Stimulated activated CD8-positive, alpha-beta memory T cell treated with anti-CD3 and anti-CD28 coated beads, Interleukin-7, amount 100 ng/mL, for 48 hours (primary cell): ENCODE results near the gene DLG2.

Source experiments
- DNase-seq, 2 donors: peaks; one replicate each; pipeline ENCODE4 v3.0.0-alpha.2; 2020; ENCODE audit warnings: low read depth in 1 of 2; ENCODE audit errors: extremely low read depth in 1 of 2

Gene DLG2

DNA sequence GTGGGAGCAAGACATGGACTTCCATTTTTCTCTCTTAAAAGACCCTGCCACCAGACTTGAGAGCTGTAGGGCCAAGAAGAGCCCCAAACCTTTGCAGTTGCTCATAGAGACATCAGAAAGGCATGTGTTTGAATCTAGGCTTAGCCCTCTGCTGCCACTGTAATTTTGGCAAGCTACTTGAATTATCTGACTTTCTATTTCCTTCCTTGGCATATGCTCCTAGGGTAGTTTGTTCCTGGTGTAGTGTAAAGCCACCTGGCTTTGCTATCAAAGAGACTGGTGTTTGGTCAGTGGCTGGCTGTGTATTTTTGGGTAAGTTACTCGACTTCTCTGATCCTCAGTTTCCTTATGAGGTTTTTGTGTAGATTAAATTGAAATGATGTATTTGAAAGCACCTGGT, 2088.9 kb downstream of the DLG2 start:
- no peak for DNase-seq

DNA sequence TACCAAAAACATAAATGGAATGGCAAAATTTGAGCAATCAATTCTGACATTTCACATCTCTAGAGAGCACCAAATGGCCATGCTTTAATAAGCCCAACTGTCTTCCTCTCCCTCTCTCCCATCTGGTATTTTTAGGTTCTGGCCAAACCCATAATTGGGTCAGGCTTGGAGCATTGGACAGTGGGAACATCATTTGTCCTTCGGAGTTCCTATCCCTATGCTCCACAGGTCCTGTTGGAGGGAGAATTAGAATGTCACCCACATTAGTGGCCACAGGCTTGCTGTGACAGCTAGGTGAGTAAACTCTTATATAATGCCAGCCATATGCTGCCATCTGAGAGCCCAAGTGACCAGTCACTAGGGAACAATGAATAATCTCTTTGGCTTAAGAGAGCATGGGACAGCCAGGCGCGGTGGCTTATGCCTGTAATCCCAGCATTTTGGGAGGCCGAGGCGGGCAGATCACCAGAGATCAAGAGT, 2090.0 kb downstream of the DLG2 start:
- DNase-seq: no peak

- DNase-seq: no peak
These were observed 2094.0 kb downstream of the DLG2 start for GRCh38 chr11:83533166-83533565.

GRCh38 chr11:83528877-83529276, 2098.3 kb downstream of the DLG2 start:
- DNase-seq: no peak

- no peak for DNase-seq
These were observed 2098.9 kb downstream of the DLG2 start for GRCh38 chr11:83528225-83528624.

DNA sequence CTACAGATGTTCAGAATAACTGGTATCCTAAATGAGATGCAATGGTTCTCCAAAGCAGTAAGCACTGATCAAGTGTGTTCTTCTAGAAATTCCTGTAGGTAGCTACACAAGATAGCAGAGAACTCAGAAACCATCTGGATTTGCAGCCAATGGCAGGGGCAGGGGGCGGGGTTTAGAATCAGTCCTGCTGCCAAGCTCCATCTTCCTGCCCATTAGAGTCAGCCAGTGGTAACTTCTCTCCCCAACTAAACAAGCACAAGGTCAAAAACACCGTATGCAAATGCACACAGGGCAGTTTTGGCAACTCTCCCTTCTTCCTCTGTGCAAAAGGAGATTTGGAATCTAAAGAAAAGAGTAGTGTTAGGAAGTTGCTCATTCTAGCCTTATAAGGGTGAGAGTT, 2103.5 kb downstream of the DLG2 start:
- DNase-seq: no peak

GRCh38 chr11:83522911-83523310, 2104.2 kb downstream of the DLG2 start:
- DNase-seq: no peak

GRCh38 chr11:83521647-83522596, 2105.2 kb downstream of the DLG2 start:
- no peak for DNase-seq

GRCh38 chr11:83520849-83521248, 2106.3 kb downstream of the DLG2 start:
- DNase-seq: no peak

DNA sequence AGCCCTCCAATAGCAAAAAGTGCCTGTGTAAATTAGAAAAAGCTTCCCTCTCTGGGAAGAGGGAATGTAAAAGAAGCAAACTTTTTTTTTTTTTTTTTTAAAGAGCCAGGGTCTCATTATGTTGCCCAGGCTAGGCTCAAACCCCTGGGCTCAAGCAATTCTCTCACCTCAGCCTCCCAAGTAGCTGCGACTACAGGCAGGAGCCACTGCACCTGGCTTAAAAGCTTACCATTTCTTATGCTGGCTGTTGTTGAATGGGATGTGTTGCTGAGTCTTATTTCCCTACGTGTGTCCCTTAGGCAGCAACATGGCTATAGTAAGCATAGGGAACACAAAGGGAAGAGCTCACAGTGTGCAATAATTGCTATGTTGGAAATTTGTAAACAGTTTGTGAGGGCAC, 2115.5 kb downstream of the DLG2 start:
- no peak for DNase-seq

DNA sequence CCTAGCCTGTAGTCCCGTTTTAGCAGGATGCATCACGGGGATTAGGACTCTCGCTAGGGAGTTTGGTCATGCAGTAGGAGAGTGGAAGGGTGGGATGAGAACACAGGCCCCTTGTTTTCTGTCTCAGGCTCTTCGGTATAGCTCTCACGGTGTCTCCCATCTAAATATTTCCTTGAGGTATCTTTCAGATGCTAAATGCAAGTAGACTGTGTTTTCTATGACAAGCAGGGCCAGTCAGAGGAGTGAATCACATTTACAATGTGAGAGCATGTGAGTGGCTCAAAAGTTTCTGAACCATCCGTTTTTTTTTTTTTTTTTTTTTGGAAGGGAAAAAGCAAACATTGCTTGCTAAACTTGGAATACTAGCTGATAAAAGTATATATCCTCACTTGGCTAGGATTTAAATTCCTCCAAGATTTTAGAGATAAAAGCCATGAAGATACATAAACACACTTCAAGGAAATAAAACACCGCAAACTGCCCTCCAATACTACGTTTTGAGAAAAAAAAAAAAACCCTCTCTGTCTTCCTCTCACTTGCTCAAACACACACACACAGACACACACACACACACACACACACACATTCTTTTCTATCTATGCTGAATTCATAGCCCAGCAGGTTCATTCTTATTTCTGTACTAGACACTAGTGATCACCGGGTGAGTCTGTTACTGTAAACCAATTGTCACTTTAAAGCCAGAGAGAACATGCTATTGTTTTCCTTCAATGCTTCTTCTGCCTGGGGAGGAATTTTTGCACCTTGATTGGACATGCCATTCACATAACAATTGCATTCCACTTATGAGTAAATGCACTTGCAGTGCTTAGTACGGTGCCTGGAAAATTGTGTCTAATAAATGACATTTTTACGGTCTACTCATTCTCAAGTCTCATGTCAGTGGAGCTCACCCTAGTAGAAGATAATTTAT, 2116.3 kb downstream of the DLG2 start:
- no peak for DNase-seq

DNA sequence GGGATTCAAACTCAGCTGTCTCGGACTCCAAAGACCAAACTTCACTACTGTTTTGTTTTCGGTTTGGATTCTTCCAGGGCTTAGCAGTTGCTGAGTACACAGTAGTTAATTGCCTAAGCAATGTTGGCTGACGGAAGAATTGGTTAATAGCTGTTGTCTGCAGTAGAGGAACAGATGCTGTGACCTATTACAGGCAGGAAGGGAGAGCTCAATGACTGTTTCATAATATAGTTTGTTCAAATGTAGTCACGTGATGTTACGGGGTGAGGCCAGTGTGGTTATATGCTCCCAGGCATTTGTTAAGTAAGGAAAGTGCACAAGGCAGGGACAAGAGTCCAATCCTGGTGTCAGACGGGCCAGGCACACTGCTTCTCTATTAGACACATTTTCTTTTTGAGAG, 2118.3 kb downstream of the DLG2 start:
- no peak for DNase-seq

GRCh38 chr11:83502041-83502440, 2125.1 kb downstream of the DLG2 start:
- no peak for DNase-seq

GRCh38 chr11:83493917-83494316, 2133.2 kb downstream of the DLG2 start:
- no peak for DNase-seq

DNA sequence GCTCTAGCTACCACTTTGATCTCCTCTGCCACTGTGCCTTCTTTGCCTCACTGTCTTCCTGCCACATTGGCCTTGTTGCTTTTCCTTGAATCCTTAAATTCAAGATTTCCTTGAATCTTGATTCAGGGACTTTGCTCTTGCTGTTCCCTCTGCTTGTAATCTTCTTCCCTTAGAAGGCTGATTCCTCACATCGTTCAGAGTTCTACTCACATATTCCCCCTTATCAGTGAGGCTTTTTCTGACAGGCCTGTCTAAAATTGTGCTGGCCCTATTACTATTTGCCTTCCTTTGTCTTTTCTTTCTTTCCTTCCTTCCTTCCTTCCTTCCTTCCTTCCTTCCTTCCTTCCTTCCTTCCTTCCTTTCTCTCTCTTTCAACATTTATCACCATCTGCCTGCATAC, 2134.1 kb downstream of the DLG2 start:
- no peak for DNase-seq

- no peak for DNase-seq
These were observed 2143.3 kb downstream of the DLG2 start for GRCh38 chr11:83483808-83484207.

- DNase-seq: no peak
These were observed 2146.3 kb downstream of the DLG2 start for GRCh38 chr11:83480811-83481210.

DNA sequence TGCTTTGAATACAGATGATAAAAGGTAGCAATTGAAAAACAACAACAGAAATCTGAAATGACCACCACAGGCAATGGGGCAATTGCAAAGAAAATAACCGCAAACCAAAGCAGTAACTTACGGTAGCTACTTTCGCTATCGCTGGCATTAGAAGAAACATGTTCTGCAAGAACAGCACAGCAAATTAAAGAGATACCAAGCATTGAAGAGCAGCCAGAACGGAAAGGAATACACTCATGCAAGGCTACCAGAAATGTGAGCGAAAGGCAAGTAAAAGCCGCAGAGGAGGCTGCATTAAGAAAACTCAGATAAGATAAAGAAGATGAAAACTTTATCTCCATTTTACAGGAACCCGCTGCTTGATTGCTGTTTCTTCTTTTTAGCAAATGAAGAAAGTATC, 2146.9 kb downstream of the DLG2 start:
- DNase-seq: no peak

- DNase-seq: no peak
These were observed 2149.4 kb downstream of the DLG2 start for GRCh38 chr11:83477772-83478171.

- DNase-seq: no peak
These were observed 2151.4 kb downstream of the DLG2 start for GRCh38 chr11:83475760-83476159.

- DNase-seq: no peak
These were observed 2153.4 kb downstream of the DLG2 start for GRCh38 chr11:83473743-83474142.

GRCh38 chr11:83472806-83473205, 2154.3 kb downstream of the DLG2 start:
- no peak for DNase-seq
